Mucosa of stomach (tissue), 1 donor: ENCODE measurements around the gene ADAMTS3.
"Not testable (repeated sequence)": the region's sequence is repeated elsewhere in the genome, so short reads cannot be mapped to it uniquely, and the experiment has no call there.

Experiments
- H3K27me3 ChIP-seq: one replicate; pipeline ENCODE4 v1.7.0; 2013; ENCODE audit warnings: mild to moderate bottlenecking, low read length; ENCODE audit not compliant: control insufficient read depth, insufficient read depth
- H3K36me3 ChIP-seq: one replicate; pipeline ENCODE4 v1.7.0; 2013; ENCODE audit warnings: low read length; ENCODE audit not compliant: control insufficient read depth, insufficient read depth
- H3K4me1 ChIP-seq: one replicate; pipeline ENCODE4 v1.7.0; 2013; ENCODE audit warnings: mild to moderate bottlenecking, low read length; ENCODE audit not compliant: control insufficient read depth, insufficient read depth
- H3K4me3 ChIP-seq: one replicate; pipeline ENCODE4 v1.7.0; 2013; ENCODE audit warnings: low read length
- H3K9ac ChIP-seq: one replicate; pipeline ENCODE4 v1.7.0; 2013; ENCODE audit warnings: mild to moderate bottlenecking, low read length, moderate library complexity
- H3K9me3 ChIP-seq: one replicate; pipeline ENCODE4 v1.7.0; 2013; ENCODE audit warnings: mild to moderate bottlenecking, low read length, moderate library complexity; ENCODE audit not compliant: control insufficient read depth
- donor health status: Pancreatic carcinoma.

The ADAMTS3 gene

GRCh38 chr4:72425908-72426307 lies 143.1 kb downstream of the ADAMTS3 start:
- H3K27me3 ChIP-seq, H3K4me1 ChIP-seq, H3K36me3 ChIP-seq, H3K9me3 ChIP-seq, H3K4me3 ChIP-seq, H3K9ac ChIP-seq: not testable (repeated sequence)

- H3K36me3 ChIP-seq, result no peaks in the 10 kb centered on the region
- H3K9ac ChIP-seq, result no peak overlapping the region
- no peaks in the 10 kb centered on the region for H3K9me3 ChIP-seq
- H3K4me3 ChIP-seq, result no peak overlapping the region
- no peaks in the 10 kb centered on the region for H3K4me1 ChIP-seq
- H3K27me3 ChIP-seq, result no peaks in the 10 kb centered on the region
Observed at GRCh38 chr4:72424006-72424405, 145.0 kb downstream of the ADAMTS3 start.

- Histone ChIP-seq H3K36me3 (no peaks in the 10 kb centered on the region), H3K27me3 (no peaks in the 10 kb centered on the region), H3K9me3 (no peaks in the 10 kb centered on the region), H3K9ac (no peak overlapping the region), H3K4me1 (no peaks in the 10 kb centered on the region), H3K4me3 (no peak overlapping the region)
Observed at GRCh38 chr4:72422416-72422815, 146.6 kb downstream of the ADAMTS3 start.

GRCh38 chr4:72418458-72418857 lies 150.6 kb downstream of the ADAMTS3 start:
- Histone ChIP-seq H3K9ac (no peak overlapping the region), H3K4me1 (no peaks in the 10 kb centered on the region), H3K4me3 (no peak overlapping the region), H3K27me3 (no peaks in the 10 kb centered on the region), H3K36me3 (no peaks in the 10 kb centered on the region), H3K9me3 (no peaks in the 10 kb centered on the region)

- no peaks in the 10 kb centered on the region for H3K4me1 ChIP-seq
- no peaks in the 10 kb centered on the region for H3K27me3 ChIP-seq
- H3K4me3 ChIP-seq, result no peak overlapping the region
- H3K36me3 ChIP-seq, result no peaks in the 10 kb centered on the region
- H3K9me3 ChIP-seq, result no peaks in the 10 kb centered on the region
- H3K9ac ChIP-seq, result no peak overlapping the region
Observed at GRCh38 chr4:72410158-72410557, 158.9 kb downstream of the ADAMTS3 start.

GRCh38 chr4:72408568-72408967 lies 160.5 kb downstream of the ADAMTS3 start:
- H3K4me1 ChIP-seq, result no peaks in the 10 kb centered on the region
- H3K4me3 ChIP-seq, result no peak overlapping the region
- no peak overlapping the region for H3K9ac ChIP-seq
- no peaks in the 10 kb centered on the region for H3K36me3 ChIP-seq
- no peaks in the 10 kb centered on the region for H3K9me3 ChIP-seq
- no peaks in the 10 kb centered on the region for H3K27me3 ChIP-seq

- Histone ChIP-seq H3K9ac (no peak overlapping the region), H3K4me3 (no peak overlapping the region), H3K36me3 (no peaks in the 10 kb centered on the region), H3K4me1 (no peaks in the 10 kb centered on the region), H3K9me3 (no peaks in the 10 kb centered on the region), H3K27me3 (no peaks in the 10 kb centered on the region)
Observed at GRCh38 chr4:72405417-72405816, 163.6 kb downstream of the ADAMTS3 start.

- Histone ChIP-seq H3K9ac (no peak overlapping the region), H3K36me3 (no peaks in the 10 kb centered on the region), H3K9me3 (no peaks in the 10 kb centered on the region)
Observed at GRCh38 chr4:72397314-72397713, 171.7 kb downstream of the ADAMTS3 start.

GRCh38 chr4:72394012-72394663 lies 174.9 kb downstream of the ADAMTS3 start:
- H3K27me3 ChIP-seq, result no peaks in the 10 kb centered on the region
- no peak overlapping the region for H3K4me3 ChIP-seq

More at GRCh38 chr4:72397314-72397713, 171.7 kb downstream of the ADAMTS3 start:
- no peak overlapping the region for H3K4me3 ChIP-seq
- H3K4me1 ChIP-seq, result no peaks in the 10 kb centered on the region
- H3K27me3 ChIP-seq, result no peaks in the 10 kb centered on the region

GRCh38 chr4:72391281-72391680 lies 177.7 kb downstream of the ADAMTS3 start:
- Histone ChIP-seq H3K36me3 (no peaks in the 10 kb centered on the region), H3K9ac (no peak overlapping the region), H3K9me3 (no peaks in the 10 kb centered on the region), H3K4me1 (no peaks in the 10 kb centered on the region), H3K27me3 (no peaks in the 10 kb centered on the region), H3K4me3 (no peak overlapping the region)

More at GRCh38 chr4:72394012-72394663, 174.9 kb downstream of the ADAMTS3 start:
- Histone ChIP-seq H3K9me3 (no peaks in the 10 kb centered on the region), H3K4me1 (no peaks in the 10 kb centered on the region), H3K36me3 (no peaks in the 10 kb centered on the region), H3K9ac (no peak overlapping the region)

GRCh38 chr4:72390409-72390808 lies 178.6 kb downstream of the ADAMTS3 start:
- no peaks in the 10 kb centered on the region for H3K4me1 ChIP-seq
- H3K27me3 ChIP-seq, result no peaks in the 10 kb centered on the region
- no peaks in the 10 kb centered on the region for H3K9me3 ChIP-seq
- no peak overlapping the region for H3K9ac ChIP-seq
- H3K36me3 ChIP-seq, result no peaks in the 10 kb centered on the region
- H3K4me3 ChIP-seq, result no peak overlapping the region

GRCh38 chr4:72388521-72388920 lies 180.5 kb downstream of the ADAMTS3 start:
- Histone ChIP-seq H3K36me3 (no peaks in the 10 kb centered on the region), H3K9me3 (no peaks in the 10 kb centered on the region), H3K4me1 (no peaks in the 10 kb centered on the region), H3K27me3 (no peaks in the 10 kb centered on the region), H3K9ac (no peak overlapping the region), H3K4me3 (no peak overlapping the region)

GRCh38 chr4:72387959-72388358 lies 181.1 kb downstream of the ADAMTS3 start:
- H3K9me3 ChIP-seq, result no peaks in the 10 kb centered on the region
- no peaks in the 10 kb centered on the region for H3K27me3 ChIP-seq
- H3K36me3 ChIP-seq, result no peaks in the 10 kb centered on the region
- no peak overlapping the region for H3K9ac ChIP-seq
- no peaks in the 10 kb centered on the region for H3K4me1 ChIP-seq
- H3K4me3 ChIP-seq, result no peak overlapping the region
